AG09309 (cell line): Measurements from ENCODE around the gene ZNF385D.

Experiments used
- DNase-seq: peaks from one replicate; pipeline ENCODE4 v3.0.0-alpha.2; 2010; ENCODE audit warnings: low read depth
- H3K4me3 ChIP-seq: 2 replicates; pipeline ENCODE4 v1.5.1; 2011; ENCODE audit warnings: mild to moderate bottlenecking, low read depth, low read length, moderate library complexity; ENCODE audit not compliant: control insufficient read depth
- TF ChIP-seq, protein P1 (sequence below): IDR thresholded peaks from 2 replicates; pipeline ENCODE4 v1.5.1; 2011; ENCODE audit warnings: mild to moderate bottlenecking, low read depth, low read length, inconsistent platforms; ENCODE audit not compliant: insufficient read depth, control insufficient read depth; ENCODE audit errors: missing control alignments

Gene ZNF385D

DNA sequence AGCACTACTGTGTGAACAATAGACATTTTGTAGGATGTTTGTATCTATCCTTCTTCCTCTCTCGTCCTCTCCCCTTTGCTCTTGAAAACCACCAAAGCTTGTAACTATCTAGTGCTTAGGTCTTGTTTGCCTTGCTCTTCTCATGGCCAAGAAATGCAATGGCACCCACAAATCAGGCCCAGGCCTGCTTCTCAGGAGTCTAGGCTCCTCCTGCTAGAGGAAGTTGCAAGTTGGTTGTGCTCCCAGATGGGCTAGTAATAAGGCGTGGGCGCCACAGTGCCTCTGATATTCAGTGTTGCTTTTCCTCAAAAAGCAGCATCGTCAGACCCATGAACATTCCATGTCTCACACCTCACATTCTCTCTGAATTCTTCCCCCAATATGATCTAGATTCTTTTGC, 28.7 kb downstream of the ZNF385D start:
- no peak for DNase-seq
- TF ChIP-seq, protein P1, sequence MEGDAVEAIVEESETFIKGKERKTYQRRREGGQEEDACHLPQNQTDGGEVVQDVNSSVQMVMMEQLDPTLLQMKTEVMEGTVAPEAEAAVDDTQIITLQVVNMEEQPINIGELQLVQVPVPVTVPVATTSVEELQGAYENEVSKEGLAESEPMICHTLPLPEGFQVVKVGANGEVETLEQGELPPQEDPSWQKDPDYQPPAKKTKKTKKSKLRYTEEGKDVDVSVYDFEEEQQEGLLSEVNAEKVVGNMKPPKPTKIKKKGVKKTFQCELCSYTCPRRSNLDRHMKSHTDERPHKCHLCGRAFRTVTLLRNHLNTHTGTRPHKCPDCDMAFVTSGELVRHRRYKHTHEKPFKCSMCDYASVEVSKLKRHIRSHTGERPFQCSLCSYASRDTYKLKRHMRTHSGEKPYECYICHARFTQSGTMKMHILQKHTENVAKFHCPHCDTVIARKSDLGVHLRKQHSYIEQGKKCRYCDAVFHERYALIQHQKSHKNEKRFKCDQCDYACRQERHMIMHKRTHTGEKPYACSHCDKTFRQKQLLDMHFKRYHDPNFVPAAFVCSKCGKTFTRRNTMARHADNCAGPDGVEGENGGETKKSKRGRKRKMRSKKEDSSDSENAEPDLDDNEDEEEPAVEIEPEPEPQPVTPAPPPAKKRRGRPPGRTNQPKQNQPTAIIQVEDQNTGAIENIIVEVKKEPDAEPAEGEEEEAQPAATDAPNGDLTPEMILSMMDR = no peak
- H3K4me3 ChIP-seq = no peak overlapping the region

DNA sequence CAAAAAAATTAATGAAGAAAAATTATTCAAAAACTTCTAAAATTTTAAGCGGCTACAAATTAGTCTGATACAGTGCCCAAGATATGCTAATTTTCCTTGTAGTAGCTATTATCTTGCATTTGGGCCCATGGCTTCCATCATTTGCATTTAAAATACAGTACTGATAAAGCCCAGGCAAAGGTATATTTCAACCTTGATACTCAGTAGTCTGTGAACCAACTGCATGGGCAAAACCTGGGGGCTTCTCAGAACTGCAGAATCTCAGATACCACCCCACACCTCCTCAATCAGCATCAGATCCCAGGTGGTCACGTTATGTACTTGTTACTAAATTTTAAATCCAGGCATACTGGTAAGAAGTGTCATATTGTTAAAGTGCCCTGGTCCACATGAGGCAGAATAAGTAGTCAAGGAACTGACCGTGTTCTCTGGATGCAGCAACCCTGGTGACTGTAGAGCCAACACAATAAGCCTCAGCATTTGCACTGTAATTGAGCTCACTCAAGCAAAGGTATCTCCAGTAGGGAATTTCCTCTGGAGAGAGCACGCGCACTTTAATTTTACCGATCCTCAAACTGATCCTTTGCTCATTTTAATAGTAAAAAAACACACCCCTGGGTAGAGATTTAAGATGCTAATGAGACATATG, 31.9 kb downstream of the ZNF385D start:
- DNase-seq = no peak
- TF ChIP-seq, protein P1 = no peak
- H3K4me3 ChIP-seq = no peak overlapping the region

DNA sequence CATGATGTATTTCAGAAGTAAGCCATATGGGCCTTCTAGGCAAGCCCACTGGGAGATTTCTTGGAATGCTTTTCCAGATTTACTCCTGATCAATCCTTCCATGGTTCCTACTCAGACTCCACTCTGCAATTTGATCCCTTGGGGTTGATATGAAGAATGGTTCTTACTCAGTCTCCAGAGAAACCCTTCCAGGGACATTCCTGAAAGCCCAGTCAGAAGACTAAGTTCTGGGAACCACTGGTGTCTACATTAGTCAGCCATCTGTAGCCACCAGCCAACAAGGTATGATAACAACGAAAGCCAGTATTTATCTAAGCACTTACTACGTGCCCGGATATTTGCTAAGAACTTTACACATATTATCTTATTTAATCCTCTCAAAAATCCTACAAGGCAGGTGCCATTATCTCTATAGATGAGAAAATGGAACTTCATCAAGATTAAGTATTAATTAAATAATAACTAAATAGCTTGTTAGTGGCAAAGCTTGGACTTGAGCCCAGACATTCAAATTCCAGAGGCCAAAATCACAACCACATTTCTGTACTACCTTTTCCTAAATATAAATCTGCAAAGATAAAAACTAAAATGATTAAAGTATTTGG, 32.7 kb downstream of the ZNF385D start:
- TF ChIP-seq, protein P1 = no peak
- no peak overlapping the region for H3K4me3 ChIP-seq
- peak; percentile 90 for DNase-seq

DNA sequence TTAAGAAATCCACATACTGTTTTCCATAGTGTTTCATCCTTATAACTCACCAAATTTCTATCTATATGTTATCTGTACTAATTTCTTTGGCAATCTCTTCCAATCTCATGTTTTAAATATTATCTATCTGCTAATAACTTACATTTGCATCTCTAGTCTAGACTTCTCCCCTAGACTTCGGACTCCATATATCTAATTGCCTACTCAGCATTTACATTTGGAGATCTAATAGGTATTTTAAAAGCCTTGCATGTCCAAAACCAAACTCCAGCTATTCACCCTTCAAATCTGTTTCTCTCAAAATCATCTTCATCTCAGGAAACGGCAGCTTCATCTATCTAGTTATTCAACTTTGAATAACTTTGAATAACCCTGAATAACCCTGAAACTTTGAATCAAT, 35.3 kb downstream of the ZNF385D start:
- no peak for DNase-seq
- H3K4me3 ChIP-seq = no peak overlapping the region
- TF ChIP-seq, protein P1 = no peak

DNA sequence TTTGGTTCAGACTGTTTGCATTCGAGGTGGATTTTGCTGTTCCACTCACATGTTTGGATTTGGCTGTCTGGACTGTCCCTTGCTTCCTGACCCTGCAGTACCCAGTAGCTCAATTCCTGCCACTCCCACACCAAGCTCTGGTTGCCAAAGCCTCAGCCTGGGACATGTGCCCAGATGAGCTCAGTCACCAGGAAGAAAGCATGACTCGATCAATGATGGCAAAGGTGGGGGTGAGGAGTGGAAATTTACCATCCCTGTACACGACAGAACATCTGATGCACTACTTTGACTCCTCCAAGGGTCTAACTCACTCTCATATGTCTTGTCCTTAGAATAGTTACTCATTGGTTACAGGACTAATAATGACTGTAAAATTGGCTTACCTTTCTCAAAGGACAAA, 45.2 kb downstream of the ZNF385D start:
- no peak overlapping the region for H3K4me3 ChIP-seq
- peak; percentile 49 for DNase-seq
- TF ChIP-seq, protein P1 = no peak

DNA sequence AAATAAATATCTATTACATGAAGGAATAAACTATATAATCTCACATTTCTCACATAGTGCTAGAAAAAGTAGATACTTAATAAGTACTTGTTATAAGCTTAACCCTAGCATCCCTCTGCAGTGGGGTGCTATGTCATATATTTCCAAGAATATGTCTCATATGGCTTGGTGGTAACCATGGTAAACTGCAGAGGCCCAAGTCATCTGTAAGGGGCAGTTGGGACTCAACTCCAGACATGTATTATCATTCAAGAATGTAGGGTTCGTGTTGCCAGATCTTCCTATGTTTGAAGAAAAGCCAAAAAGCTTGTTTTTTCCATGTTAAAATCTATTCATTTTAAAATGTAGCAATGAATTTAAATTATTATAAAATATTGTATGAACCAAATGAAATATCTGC, 46.2 kb downstream of the ZNF385D start:
- TF ChIP-seq, protein P1 = no peak
- DNase-seq = no peak

More for the DNA sequence above, 46.2 kb downstream of the ZNF385D start:
- no peak overlapping the region for H3K4me3 ChIP-seq
